DND-41 (cell line): Measurements from ENCODE around the gene SPESP1.
"Not testable (repeated sequence)": the region's sequence is repeated elsewhere in the genome, so short reads cannot be mapped to it uniquely, and the experiment has no call there.

Experiments used
- ATAC-seq: fragments of 200-7000 bp; cut with Tn5 transposase; 3 replicates; pipeline ENCODE4 v1.9.1; 2021; ENCODE audit warnings: low read depth; ENCODE audit not compliant: insufficient read depth
- DNase-seq: peaks from one replicate; pipeline ENCODE4 v3.0.0-alpha.2; 2020
- H2AFZ ChIP-seq: 2 replicates; pipeline ENCODE4 v1.6.0; 2012; ENCODE audit warnings: low read depth, low read length
- H3K27ac ChIP-seq: 2 replicates; pipeline ENCODE4 v1.5.1; 2012; ENCODE audit warnings: low read length, inconsistent platforms
- H3K27me3 ChIP-seq: fragments of 200-600 bp; sonication (generic); 2 replicates; pipeline ENCODE4 v1.6.0; 2012; ENCODE audit warnings: low read length, mild to moderate bottlenecking, inconsistent platforms; ENCODE audit not compliant: insufficient read depth, poor library complexity
- H3K36me3 ChIP-seq: 2 replicates; pipeline ENCODE4 v1.5.1; 2012; ENCODE audit warnings: low read length, inconsistent platforms; ENCODE audit not compliant: insufficient read depth
- H3K4me1 ChIP-seq: 2 replicates; pipeline ENCODE4 v1.5.1; 2012; ENCODE audit warnings: mild to moderate bottlenecking, low read length; ENCODE audit not compliant: insufficient read depth
- H3K4me2 ChIP-seq: 2 replicates; pipeline ENCODE4 v1.6.0; 2012; ENCODE audit warnings: mild to moderate bottlenecking, moderate library complexity, low read length, inconsistent platforms; ENCODE audit not compliant: insufficient read depth
- H3K4me3 ChIP-seq, 2 experiments: fragments of 200-600 bp in 1 of 2; shearing (Covaris generic) in 1 of 2; 2 replicates each; pipeline ENCODE4 v1.5.1; 2012 to 2016; ENCODE audit warnings: inconsistent platforms in 2 of 2, low read length in 2 of 2, mild to moderate bottlenecking in 2 of 2, low read depth in 1 of 2, moderate library complexity in 1 of 2
- H3K79me2 ChIP-seq: 2 replicates; pipeline ENCODE4 v1.6.0; 2012; ENCODE audit warnings: low read length, inconsistent platforms; ENCODE audit not compliant: insufficient read depth
- H3K9ac ChIP-seq: 2 replicates; pipeline ENCODE4 v1.6.0; 2012; ENCODE audit warnings: low read depth, mild to moderate bottlenecking, inconsistent platforms, low read length, moderate library complexity
- H3K9me3 ChIP-seq: 2 replicates; pipeline ENCODE4 v1.5.1; 2012; ENCODE audit warnings: low read length, moderate library complexity, mild to moderate bottlenecking, inconsistent platforms; ENCODE audit not compliant: insufficient read depth, severe bottlenecking
- H4K20me1 ChIP-seq: 2 replicates; pipeline ENCODE4 v1.6.0; 2012; ENCODE audit warnings: low read length; ENCODE audit not compliant: insufficient read depth
- EZH2 ChIP-seq: IDR thresholded peaks from 3 replicates; pipeline ENCODE4 v1.6.1; 2012; ENCODE audit warnings: borderline replicate concordance, low read depth, mild to moderate bottlenecking, moderate library complexity, low read length, inconsistent platforms; ENCODE audit not compliant: severe bottlenecking
- TF ChIP-seq, protein P1 (sequence below): IDR thresholded peaks from 2 replicates; pipeline ENCODE4 v1.5.1; 2012; ENCODE audit warnings: borderline replicate concordance, low read length, moderate library complexity, mild to moderate bottlenecking; ENCODE audit not compliant: poor library complexity, severe bottlenecking; ENCODE audit errors: extremely low read depth

SPESP1 gene

DNA sequence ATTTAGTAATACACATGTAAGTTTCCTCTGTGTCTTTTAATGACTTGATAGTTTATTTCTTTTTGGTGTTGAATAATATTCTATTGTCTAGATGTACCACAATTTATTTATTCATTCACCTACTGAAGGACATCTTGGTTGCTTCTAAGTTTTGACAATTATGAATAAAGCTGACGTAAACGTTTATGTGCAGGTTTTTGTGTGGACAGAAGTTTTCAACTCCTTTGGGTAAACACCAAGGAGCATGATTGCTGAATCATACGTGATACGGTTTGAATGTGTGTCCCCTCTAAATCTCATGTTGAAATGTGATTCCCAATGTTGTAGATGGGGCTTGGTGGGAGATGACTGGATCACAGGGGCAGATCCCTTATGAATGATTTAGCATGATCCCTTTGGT lies 21.5 kb downstream of the SPESP1 start:
- Histone ChIP-seq H4K20me1 (no peaks in the 10 kb centered on the region), H2AFZ (no peak overlapping the region), H3K9ac (no peak overlapping the region), H3K4me2 (no peak overlapping the region), H3K9me3 (no peaks in the 10 kb centered on the region), H3K36me3 (no peaks in the 10 kb centered on the region), H3K4me1 (no peaks in the 10 kb centered on the region), H3K27me3 (no peaks in the 10 kb centered on the region), H3K4me3 (no peak overlapping the region), H3K27ac (no peak overlapping the region), H3K79me2 (no peaks in the 10 kb centered on the region)
- TF ChIP-seq, protein P1, sequence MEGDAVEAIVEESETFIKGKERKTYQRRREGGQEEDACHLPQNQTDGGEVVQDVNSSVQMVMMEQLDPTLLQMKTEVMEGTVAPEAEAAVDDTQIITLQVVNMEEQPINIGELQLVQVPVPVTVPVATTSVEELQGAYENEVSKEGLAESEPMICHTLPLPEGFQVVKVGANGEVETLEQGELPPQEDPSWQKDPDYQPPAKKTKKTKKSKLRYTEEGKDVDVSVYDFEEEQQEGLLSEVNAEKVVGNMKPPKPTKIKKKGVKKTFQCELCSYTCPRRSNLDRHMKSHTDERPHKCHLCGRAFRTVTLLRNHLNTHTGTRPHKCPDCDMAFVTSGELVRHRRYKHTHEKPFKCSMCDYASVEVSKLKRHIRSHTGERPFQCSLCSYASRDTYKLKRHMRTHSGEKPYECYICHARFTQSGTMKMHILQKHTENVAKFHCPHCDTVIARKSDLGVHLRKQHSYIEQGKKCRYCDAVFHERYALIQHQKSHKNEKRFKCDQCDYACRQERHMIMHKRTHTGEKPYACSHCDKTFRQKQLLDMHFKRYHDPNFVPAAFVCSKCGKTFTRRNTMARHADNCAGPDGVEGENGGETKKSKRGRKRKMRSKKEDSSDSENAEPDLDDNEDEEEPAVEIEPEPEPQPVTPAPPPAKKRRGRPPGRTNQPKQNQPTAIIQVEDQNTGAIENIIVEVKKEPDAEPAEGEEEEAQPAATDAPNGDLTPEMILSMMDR, result no peak
- no peak for TF ChIP-seq EZH2
- ATAC-seq (no peak), DNase-seq (no peak)

DNA sequence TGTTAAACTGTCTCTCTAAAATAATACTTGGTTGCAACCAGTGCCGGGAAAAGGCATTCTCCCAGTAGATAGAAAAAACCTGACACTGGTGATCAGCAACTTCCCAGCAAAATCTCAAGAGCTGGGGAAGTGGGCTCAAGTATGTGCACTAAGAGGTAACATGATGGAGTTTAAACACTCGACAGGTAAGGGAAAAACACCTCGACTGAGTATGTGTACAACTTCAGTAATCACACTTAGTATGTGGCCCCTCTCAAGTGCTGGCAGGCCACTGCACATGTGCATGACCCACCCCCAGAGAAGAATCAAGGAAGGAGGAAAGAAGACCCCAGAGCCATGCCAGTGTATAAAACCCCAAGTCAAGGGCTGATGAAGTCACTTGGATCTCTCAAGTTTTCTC lies 27.4 kb downstream of the SPESP1 start:
- Histone ChIP-seq H3K27me3 (no peaks in the 10 kb centered on the region), H2AFZ (no peak overlapping the region), H3K79me2 (no peaks in the 10 kb centered on the region), H3K9me3 (no peaks in the 10 kb centered on the region), H3K4me1 (no peaks in the 10 kb centered on the region), H3K4me2 (no peak overlapping the region), H4K20me1 (no peaks in the 10 kb centered on the region), H3K4me3 (no peak overlapping the region), H3K27ac (no peak overlapping the region), H3K36me3 (no peaks in the 10 kb centered on the region), H3K9ac (no peak overlapping the region)
- DNase-seq, result no peak
- TF ChIP-seq, protein P1, result no peak
- TF ChIP-seq EZH2, result no peak
- no peak for ATAC-seq

DNA sequence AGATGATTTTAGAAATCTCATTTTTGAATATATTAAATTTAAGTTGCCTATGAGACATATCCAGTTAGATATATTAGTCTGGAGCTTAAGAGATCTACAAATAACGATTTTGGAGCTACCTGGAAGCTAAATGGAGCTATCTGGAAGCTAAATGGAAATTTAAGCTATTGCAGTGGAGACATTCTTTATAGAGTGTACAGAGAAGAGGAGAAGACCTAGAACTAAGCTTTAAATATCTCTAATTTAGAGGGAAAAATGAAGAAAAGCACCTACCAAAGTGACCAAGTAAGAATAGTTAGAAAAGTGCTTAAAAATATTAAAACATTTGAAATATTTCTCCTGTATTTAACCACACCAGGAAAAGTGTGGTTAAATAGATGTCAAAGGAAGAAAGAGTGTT lies 28.3 kb downstream of the SPESP1 start:
- DNase-seq, result no peak
- Histone ChIP-seq H4K20me1 (no peaks in the 10 kb centered on the region), H3K27me3 (no peaks in the 10 kb centered on the region), H3K27ac (no peak overlapping the region), H3K4me2 (no peak overlapping the region), H3K79me2 (no peaks in the 10 kb centered on the region), H3K36me3 (no peaks in the 10 kb centered on the region), H3K4me3 (no peak overlapping the region), H3K9me3 (no peaks in the 10 kb centered on the region), H3K9ac (no peak overlapping the region), H3K4me1 (no peaks in the 10 kb centered on the region), H2AFZ (no peak overlapping the region)
- no peak for ATAC-seq
- TF ChIP-seq, protein P1, result no peak
- TF ChIP-seq EZH2, result no peak

DNA sequence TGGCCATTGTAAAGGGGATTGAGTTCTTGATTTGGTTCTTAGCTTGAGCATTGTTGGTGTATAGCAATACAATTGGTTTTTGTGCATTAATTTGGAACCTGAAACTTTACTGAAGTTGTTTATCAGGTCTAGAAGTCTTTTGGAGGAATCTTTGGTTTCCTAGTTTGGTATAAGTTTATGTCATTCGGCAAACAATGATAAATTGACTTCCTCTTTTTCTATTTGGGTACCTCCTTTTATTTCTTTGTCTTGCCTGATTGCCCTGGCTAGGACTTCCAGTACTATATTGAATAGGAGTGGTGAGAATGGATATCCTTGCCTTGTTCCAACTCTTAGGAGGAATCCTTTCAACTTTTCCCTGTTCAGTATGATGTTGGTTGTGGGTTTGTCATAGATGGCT lies 32.1 kb downstream of the SPESP1 start:
- no peak for TF ChIP-seq EZH2
- TF ChIP-seq, protein P1, result no peak
- H4K20me1 ChIP-seq, result no peaks in the 10 kb centered on the region
- no peaks in the 10 kb centered on the region for H3K4me1 ChIP-seq
- no peak overlapping the region for H3K9ac ChIP-seq
- no peak for ATAC-seq
- no peaks in the 10 kb centered on the region for H3K9me3 ChIP-seq
- H3K4me3 ChIP-seq, result no peak overlapping the region
- H3K27me3 ChIP-seq, result no peaks in the 10 kb centered on the region
- no peaks in the 10 kb centered on the region for H3K79me2 ChIP-seq
- no peak overlapping the region for H2AFZ ChIP-seq
- H3K4me2 ChIP-seq, result no peak overlapping the region
- H3K36me3 ChIP-seq, result no peaks in the 10 kb centered on the region
- no peak for DNase-seq
- H3K27ac ChIP-seq, result no peak overlapping the region

DNA sequence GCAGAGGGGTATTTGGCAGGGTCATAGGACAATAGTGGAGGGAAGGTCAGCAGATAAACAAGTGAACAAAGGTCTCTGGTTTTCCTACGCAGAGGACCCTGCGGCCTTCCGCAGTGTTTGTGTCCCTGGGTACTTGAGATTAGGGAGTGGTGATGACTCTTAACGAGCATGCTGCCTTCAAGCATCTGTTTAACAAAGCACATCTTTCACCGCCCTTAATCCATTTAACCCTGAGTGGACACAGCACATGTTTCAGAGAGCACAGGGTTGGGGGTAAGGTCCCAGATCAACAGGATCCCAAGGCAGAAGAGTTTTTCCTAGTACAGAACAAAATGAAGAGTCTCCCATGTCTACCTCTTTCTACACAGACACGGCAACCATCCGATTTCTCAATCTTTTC lies 33.4 kb downstream of the SPESP1 start:
- H3K4me3 ChIP-seq, H3K9ac ChIP-seq, ATAC-seq, DNase-seq, H2AFZ ChIP-seq, H4K20me1 ChIP-seq, H3K4me1 ChIP-seq, H3K27me3 ChIP-seq, H3K79me2 ChIP-seq, H3K27ac ChIP-seq, H3K36me3 ChIP-seq, H3K9me3 ChIP-seq, H3K4me2 ChIP-seq: not testable (repeated sequence)
